ENCODE results near the gene POLR3C.
"Not testable (repeated sequence)": the region's sequence is repeated elsewhere in the genome, so short reads cannot be mapped to it uniquely, and the experiment has no call there.

The POLR3C gene, protein sequence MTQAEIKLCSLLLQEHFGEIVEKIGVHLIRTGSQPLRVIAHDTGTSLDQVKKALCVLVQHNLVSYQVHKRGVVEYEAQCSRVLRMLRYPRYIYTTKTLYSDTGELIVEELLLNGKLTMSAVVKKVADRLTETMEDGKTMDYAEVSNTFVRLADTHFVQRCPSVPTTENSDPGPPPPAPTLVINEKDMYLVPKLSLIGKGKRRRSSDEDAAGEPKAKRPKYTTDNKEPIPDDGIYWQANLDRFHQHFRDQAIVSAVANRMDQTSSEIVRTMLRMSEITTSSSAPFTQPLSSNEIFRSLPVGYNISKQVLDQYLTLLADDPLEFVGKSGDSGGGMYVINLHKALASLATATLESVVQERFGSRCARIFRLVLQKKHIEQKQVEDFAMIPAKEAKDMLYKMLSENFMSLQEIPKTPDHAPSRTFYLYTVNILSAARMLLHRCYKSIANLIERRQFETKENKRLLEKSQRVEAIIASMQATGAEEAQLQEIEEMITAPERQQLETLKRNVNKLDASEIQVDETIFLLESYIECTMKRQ

GRCh38 chr1:145823565-145824498, at the start of gene POLR3C, which contains the start of gene RNF115:
Gene POLR3C (plus strand): TSS chr1:145824200. CDS start chr1:145825777, 1,577 bp downstream.
Gene RNF115 (minus strand): TSS chr1:145824095. CDS start chr1:145823873, 222 bp downstream.
- peak; percentile 88 for DNase-seq

- DNase-seq, result no peak
Measured at GRCh38 chr1:145777357-145778145, 46.4 kb upstream of the POLR3C start.

GRCh38 chr1:145778146-145778540, 45.9 kb upstream of the POLR3C start:
- DNase-seq, result no peak

GRCh38 chr1:145782272-145783099, 41.5 kb upstream of the POLR3C start:
- DNase-seq, result no peak

DNA sequence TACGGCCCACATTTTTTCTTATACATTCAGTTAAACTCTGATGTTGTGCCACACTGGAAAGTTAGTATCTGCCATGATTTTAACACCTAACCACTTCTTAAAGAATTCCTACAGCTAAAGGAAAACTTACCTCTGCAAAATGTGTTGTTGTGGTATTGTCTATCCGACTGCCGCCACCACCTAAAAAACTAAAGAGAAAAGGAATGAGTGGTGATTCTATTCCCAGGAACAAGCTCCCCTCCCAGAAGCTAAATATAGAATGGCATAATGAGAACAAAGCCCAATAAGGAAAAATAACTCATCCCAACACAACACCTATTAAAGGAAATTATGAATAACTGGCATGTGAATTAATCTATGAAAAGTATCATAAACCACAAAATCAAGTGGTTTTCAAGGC, 39.6 kb upstream of the POLR3C start:
- no peak for DNase-seq

DNA sequence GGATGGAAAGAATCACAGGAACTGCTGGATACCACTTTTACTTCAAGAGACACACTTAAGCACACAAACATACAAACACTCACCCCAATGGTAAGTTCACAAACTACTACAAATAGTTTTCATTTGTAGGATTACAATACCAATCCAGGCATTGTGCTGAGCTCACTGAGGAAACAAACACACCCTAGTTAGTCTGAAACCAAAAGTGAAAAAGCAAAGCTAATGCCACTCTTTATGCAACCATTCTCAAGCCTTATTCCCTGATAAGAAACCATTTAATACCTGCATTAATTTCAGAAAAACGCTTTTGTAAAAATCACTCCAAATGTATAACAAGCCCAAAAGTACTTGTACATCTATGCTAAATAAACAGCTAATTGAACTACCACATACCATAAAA, 38.5 kb upstream of the POLR3C start:
- DNase-seq, result no peak

DNA sequence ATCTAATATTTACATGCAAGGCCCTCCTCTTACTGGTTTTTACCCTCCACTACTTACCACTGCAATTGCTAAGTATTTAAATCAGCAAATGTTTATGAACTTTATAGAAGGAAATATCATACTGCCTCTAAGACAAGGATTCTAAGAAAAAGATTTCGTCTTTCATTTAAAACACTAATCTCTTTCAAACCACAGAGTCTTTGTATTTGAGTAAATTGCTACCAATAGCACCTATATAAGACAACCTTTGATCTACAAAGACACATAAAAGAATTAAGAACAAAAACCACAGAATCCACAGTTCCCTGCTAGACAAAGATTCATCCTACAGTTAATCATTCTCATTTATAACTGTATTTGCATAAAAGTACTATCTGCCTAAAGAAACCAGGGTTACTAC, 37.7 kb upstream of the POLR3C start:
- no peak for DNase-seq

DNA sequence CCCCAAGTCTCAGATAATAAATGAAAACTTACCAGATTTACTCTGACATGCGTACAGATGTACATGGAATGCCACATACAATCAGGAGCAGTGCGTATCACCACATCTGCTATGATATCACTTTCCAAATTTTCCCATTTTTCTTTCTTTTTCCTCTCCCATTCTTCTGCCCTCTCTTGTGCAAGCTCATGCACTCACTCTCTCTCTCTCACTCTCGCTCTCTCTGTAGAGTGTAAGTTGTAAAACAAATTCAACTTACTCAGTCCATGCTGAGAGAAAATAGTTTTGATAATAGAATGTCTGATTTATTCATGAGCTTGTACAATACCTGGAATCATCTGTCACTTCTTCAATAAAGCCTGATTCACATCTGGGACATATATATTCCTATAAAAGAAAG, 35.4 kb upstream of the POLR3C start:
- DNase-seq, result no peak

DNA sequence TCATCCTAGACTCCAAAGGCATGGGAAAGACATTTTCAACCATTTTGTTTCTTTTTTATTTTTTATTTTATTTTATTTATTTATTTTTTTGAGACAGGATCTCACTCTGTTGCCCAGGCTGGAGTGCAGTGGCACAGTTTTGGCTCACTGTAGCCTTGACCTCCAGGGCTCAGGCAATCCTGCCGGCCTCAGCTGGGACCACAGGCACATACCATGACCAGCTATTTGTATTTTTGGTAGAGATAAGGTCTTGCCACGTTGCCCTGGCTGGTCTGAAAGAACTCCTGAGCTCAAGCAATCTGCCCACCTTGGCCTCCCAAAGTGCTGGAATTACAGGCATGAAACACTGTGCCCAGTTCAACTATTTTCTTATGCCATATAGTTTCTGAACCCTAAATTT, 32.1 kb upstream of the POLR3C start:
- not testable (repeated sequence) for DNase-seq

- DNase-seq, result no peak
Measured at GRCh38 chr1:145792484-145792883, 31.5 kb upstream of the POLR3C start.

GRCh38 chr1:145795257-145795881, 28.6 kb upstream of the POLR3C start:
- no peak for DNase-seq

DNA sequence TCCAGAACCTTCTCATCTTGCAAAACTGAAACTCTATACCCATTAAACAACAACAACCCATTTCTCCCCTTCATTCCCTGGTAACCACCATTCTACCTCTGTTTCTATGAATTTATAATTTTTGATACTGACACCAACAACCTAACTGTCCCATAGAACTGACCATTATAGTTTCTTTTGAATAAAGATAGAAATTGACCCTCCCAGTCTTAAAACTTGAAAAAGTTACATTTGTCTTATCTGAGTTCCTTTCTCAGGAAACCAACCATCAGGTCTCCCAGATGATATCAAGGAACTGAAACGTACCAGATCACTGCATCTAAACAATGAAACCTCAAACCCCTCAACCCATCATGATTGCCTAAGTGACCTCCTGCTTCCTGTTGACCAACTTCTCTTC, 27.2 kb upstream of the POLR3C start:
- no peak for DNase-seq

DNA sequence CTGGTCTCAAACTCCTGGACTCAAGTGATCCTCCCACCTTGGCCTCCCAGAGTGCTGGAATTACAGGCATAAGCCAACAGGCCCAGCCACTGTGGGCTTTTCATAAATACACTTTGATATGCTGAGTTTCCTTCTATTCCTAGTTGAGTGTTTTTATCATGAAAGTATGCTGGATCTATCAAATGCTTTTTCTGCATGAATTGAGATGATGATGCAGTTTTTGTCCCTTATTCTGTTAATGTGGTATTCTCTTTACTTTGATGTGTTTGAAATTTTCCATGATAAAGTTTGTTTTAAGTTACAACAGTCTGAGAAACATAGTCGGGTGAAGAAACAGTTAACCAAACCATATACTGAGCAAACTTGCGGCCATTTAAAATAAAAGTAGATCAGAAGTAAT, 24.2 kb upstream of the POLR3C start:
- DNase-seq, result no peak

GRCh38 chr1:145804235-145805045, 19.6 kb upstream of the POLR3C start:
- DNase-seq, result no peak

GRCh38 chr1:145805057-145805456, 18.9 kb upstream of the POLR3C start:
- no peak for DNase-seq

GRCh38 chr1:145806408-145806807, 17.6 kb upstream of the POLR3C start:
- no peak for DNase-seq

DNA sequence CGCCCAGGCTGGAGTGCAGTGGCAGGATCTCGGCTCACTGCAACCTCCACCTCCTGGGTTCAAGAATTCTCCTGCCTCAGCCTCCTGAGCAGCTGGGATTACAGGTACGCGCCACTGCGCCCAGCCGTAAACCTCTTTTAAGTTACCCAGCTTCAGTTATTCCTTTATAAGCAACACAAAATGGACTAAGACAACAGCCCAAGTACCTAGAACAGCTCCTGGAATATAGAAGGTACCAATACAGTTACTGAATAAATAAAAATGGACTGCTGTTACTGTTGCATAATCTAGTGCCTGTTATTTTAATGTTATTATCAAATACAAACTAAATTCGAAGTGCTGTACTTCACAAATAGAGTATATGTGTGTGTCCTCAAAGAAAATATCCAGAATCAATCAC, 17.2 kb upstream of the POLR3C start:
- DNase-seq, result no peak

GRCh38 chr1:145812977-145813810, 10.8 kb upstream of the POLR3C start:
- not testable (repeated sequence) for DNase-seq

- not testable (repeated sequence) for DNase-seq
Measured at GRCh38 chr1:145818095-145818494, 5.9 kb upstream of the POLR3C start.

Data from NCI-H2081 treated with DMSO at 0.1 percent for 48 hours (cell line).